Endothelial cell of umbilical vein (primary cell): ENCODE measurements around the gene CMTM4. TPM values are rescaled to one million over a fixed set of nuclear protein-coding genes. Genes with fewer than 3 reads are reported as not detected.

ENCODE experiments used
- BruUV-seq: library from RNA; stranded (reverse); fragments of 400-500 nt; replicated peaks from 2 replicates; lab custom pipeline; 2021; lab: Mats Ljungman, UMichigan
- CTCF ChIA-PET: fragments of 300-600, 350-600 bp; sonication (Branson Sonifier 250); formaldehyde crosslinking; loops from one replicate; lab custom pipeline; 2021; ENCODE audit warnings: antibody characterized with exemption, inconsistent platforms; lab: Charles Lee
- POLR2A ChIA-PET: fragments of 300-600, 350-600 bp; sonication (Branson Sonifier 250); formaldehyde crosslinking; loops from one replicate; lab custom pipeline; 2021; ENCODE audit warnings: antibody characterized with exemption, inconsistent platforms; lab: Charles Lee
- DNase-seq: peaks from one replicate; pipeline ENCODE4 v3.0.0-alpha.2; 2011; ENCODE audit warnings: low read depth, low spot score
- FAIRE-seq: peaks from 2 replicates; lab custom pipeline; 2011; peaks lifted over from hg19 to GRCh38; lab: Jason Lieb, UNC
- H2AFZ ChIP-seq: 2 replicates; pipeline ENCODE4 v1.6.0; 2012; ENCODE audit warnings: low read depth, low read length, control low read depth, inconsistent platforms
- H3K27ac ChIP-seq: 2 replicates; pipeline ENCODE4 v1.5.1; 2011; ENCODE audit warnings: low read depth, mild to moderate bottlenecking, control low read depth, low read length, moderate library complexity; ENCODE audit not compliant: insufficient read depth
- H3K27me3 ChIP-seq, 2 experiments: 2 replicates each; pipeline versions ENCODE4 v1.6.0 to v1.6.1; 2011; ENCODE audit warnings: low read length in 2 of 2, mixed read lengths in 1 of 2; ENCODE audit not compliant: control insufficient read depth in 2 of 2, insufficient read depth in 2 of 2
- H3K36me3 ChIP-seq, 2 experiments: 2 replicates in 1 of 2; 3 replicates in 1 of 2; pipeline ENCODE4 v1.5.1; 2011; ENCODE audit warnings: low read length in 2 of 2, mild to moderate bottlenecking in 1 of 2, moderate library complexity in 1 of 2; ENCODE audit not compliant: control insufficient read depth in 2 of 2, insufficient read depth in 2 of 2; ENCODE audit errors: extremely low read depth in 1 of 2
- H3K4me1 ChIP-seq: 3 replicates; pipeline ENCODE4 v1.5.1; 2011; ENCODE audit warnings: mild to moderate bottlenecking, low read length; ENCODE audit not compliant: control insufficient read depth, insufficient read depth; ENCODE audit errors: extremely low read depth
- H3K4me2 ChIP-seq: 2 replicates; pipeline ENCODE4 v1.6.1; 2011; ENCODE audit warnings: low read length, control low read depth, mixed read lengths; ENCODE audit not compliant: insufficient read depth
- H3K4me3 ChIP-seq, 3 experiments: fragments of 200-600 bp in 1 of 3; sonication (generic), shearing (Covaris generic) in 1 of 3; replicated peaks in 1 of 3; 2 replicates each; pipeline ENCODE4 v1.5.1; 2011 to 2016; ENCODE audit warnings: control low read depth in 3 of 3, low read length in 3 of 3, mild to moderate bottlenecking in 2 of 3, inconsistent platforms in 1 of 3, low read depth in 1 of 3, moderate library complexity in 1 of 3; ENCODE audit not compliant: insufficient read depth in 1 of 3
- H3K79me2 ChIP-seq: 2 replicates; pipeline ENCODE4 v1.6.0; 2012; ENCODE audit warnings: low read length, inconsistent platforms; ENCODE audit not compliant: control insufficient read depth, insufficient read depth
- H3K9ac ChIP-seq: replicated peaks from 2 replicates; pipeline ENCODE3; 2011; ENCODE audit warnings: low read length, control low read depth; ENCODE audit not compliant: insufficient read depth; ENCODE audit errors: extremely low read depth
- H3K9me1 ChIP-seq: replicated peaks from 3 replicates; pipeline ENCODE4 v1.6.0; 2011; ENCODE audit warnings: mild to moderate bottlenecking, low read length; ENCODE audit not compliant: control insufficient read depth, insufficient read depth; ENCODE audit errors: extremely low read depth
- H3K9me3 ChIP-seq: replicated peaks from 2 replicates; pipeline ENCODE4 v1.5.1; 2012; ENCODE audit warnings: low read length, inconsistent platforms; ENCODE audit not compliant: control insufficient read depth, insufficient read depth
- H4K20me1 ChIP-seq: replicated peaks from 2 replicates; pipeline ENCODE3; 2011; ENCODE audit warnings: mild to moderate bottlenecking, low read length; ENCODE audit not compliant: control insufficient read depth, insufficient read depth; ENCODE audit errors: extremely low read depth
- EZH2 ChIP-seq: IDR thresholded peaks from 2 replicates; pipeline ENCODE4 v1.6.1; 2012; ENCODE audit warnings: borderline replicate concordance, low read depth, mild to moderate bottlenecking, moderate library complexity, low read length, inconsistent platforms; ENCODE audit not compliant: severe bottlenecking
- FOS ChIP-seq: IDR thresholded peaks from 2 replicates; pipeline ENCODE4 v1.6.1; 2011; ENCODE audit warnings: mild to moderate bottlenecking, low read length, moderate library complexity, borderline replicate concordance; ENCODE audit not compliant: insufficient read depth
- GATA2 ChIP-seq: IDR thresholded peaks from 2 replicates; pipeline ENCODE4 v1.7.0; 2011; ENCODE audit warnings: low read depth, mild to moderate bottlenecking, moderate library complexity, mixed read lengths, low read length; ENCODE audit not compliant: insufficient read length, insufficient read depth
- JUN ChIP-seq: IDR thresholded peaks from 2 replicates; pipeline ENCODE4 v1.6.1; 2011; ENCODE audit warnings: borderline replicate concordance, low read depth; ENCODE audit not compliant: insufficient read length, insufficient read depth
- MYC ChIP-seq: IDR thresholded peaks from one replicate; pipeline ENCODE4 v1.6.1; 2011; ENCODE audit warnings: mild to moderate bottlenecking, low read depth, low read length
- POLR2A ChIP-seq: IDR thresholded peaks from 2 replicates; pipeline ENCODE4 v1.6.1; 2012; ENCODE audit warnings: low read depth, mild to moderate bottlenecking, control low read depth, low read length
- POLR2AphosphoS5 ChIP-seq: IDR thresholded peaks from 2 replicates; pipeline ENCODE4 v1.6.1; 2012; ENCODE audit warnings: low read depth, mild to moderate bottlenecking, control low read depth, low read length, moderate library complexity; ENCODE audit not compliant: insufficient read depth
- dilution Hi-C: fragments of 300-500 bp; cut with MboI; formaldehyde crosslinking; loops from one replicate; pipeline ENCODE4 v1.15.0; 2019; ENCODE audit warnings: low sequenced_read_pairs; ENCODE audit not compliant: extremely low pct_ligation_motif_present
- intact Hi-C: fragments of 100-400 bp; cut with micrococcal nuclease; formaldehyde crosslinking; loops from one replicate; pipeline ENCODE4 v1.10.0; 2022
- polyA plus RNA-seq, 4 experiments: library from polyadenylated mRNA; depleted of rRNA in 3 of 4; stranded (reverse) in 3 of 4; unstranded in 1 of 4; fragments of >200 nt; gene quantifications; 2 replicates each; pipeline versions ENCODE4 v1.2.1 to v1.2.3, GENCODE V29; 2011 to 2012; ENCODE audit warnings: missing spikeins in 1 of 4
- total RNA-seq: library from RNA; stranded (reverse); gene quantifications from 2 replicates; pipeline ENCODE4 v1.2.3, GENCODE V29; 2021
- TF ChIP-seq, protein P1 (sequence below): IDR thresholded peaks from 2 replicates; pipeline ENCODE4 v1.6.1; 2011; ENCODE audit not compliant: insufficient read depth, insufficient read length
- TF ChIP-seq, protein P2 (sequence below), 2 donors: IDR thresholded peaks; 1 replicate in 1 of 2; 2 replicates in 1 of 2; pipeline ENCODE4 v1.5.1; 2011; ENCODE audit warnings: low read length in 2 of 2, mild to moderate bottlenecking in 2 of 2, moderate library complexity in 2 of 2, control low read depth in 1 of 2, inconsistent platforms in 1 of 2, low read depth in 1 of 2; ENCODE audit not compliant: insufficient read depth in 1 of 2; ENCODE audit errors: extremely low read depth in 1 of 2

Gene CMTM4
- total and polyA plus RNA-seq, 2 donors (not counting 3 experiments of a cell fraction or from before 2014, with no cell fraction given) = 9.0 to 10.7 TPM

DNA sequence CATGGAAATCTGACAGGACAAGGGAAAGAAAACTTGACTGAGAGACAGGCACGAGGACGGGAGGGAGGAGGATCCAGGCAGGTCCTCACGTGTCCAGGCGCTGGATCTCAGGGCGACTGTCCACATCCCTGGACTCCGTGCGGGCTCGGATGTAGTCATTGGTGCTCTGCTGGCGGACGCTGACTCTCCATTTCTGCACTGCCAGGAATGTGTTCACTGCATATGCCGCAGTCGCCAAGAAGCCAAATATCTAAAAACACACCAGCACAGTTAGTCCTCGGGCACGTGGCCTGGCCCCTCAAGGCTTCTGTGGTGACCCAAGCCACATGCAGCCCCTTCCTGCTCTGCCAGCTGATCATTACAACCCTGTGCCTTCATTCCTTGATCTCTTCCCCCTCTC is 74.6 kb downstream of the CMTM4 start:
- Histone ChIP-seq H3K36me3 (no peaks in the 10 kb centered on the region), H3K9ac (no peak overlapping the region), H3K79me2 (no peaks in the 10 kb centered on the region), H3K9me3 (no peaks in the 10 kb centered on the region), H4K20me1 (no peaks in the 10 kb centered on the region), H3K4me2 (no peak overlapping the region), H3K4me3 (no peak overlapping the region), H2AFZ (no peak overlapping the region), H3K27me3 (no peaks in the 10 kb centered on the region), H3K9me1 (no peaks in the 10 kb centered on the region), H3K4me1 (peaks cover 20% of the 10 kb centered on the region), H3K27ac (no peak overlapping the region)
- CTCF ChIA-PET = no interaction called here
- dilution Hi-C loops (no loop called here), intact Hi-C loops (no loop called here)
- FAIRE-seq = no peak
- DNase-seq = no peak
- TF ChIP-seq EZH2 (no peak), POLR2AphosphoS5 (no peak), MYC (no peak), GATA2 (no peak), FOS (no peak), JUN (no peak), POLR2A (no peak)
- TF ChIP-seq, protein P1, sequence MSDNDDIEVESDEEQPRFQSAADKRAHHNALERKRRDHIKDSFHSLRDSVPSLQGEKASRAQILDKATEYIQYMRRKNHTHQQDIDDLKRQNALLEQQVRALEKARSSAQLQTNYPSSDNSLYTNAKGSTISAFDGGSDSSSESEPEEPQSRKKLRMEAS = no peak
- TF ChIP-seq, protein P2, sequence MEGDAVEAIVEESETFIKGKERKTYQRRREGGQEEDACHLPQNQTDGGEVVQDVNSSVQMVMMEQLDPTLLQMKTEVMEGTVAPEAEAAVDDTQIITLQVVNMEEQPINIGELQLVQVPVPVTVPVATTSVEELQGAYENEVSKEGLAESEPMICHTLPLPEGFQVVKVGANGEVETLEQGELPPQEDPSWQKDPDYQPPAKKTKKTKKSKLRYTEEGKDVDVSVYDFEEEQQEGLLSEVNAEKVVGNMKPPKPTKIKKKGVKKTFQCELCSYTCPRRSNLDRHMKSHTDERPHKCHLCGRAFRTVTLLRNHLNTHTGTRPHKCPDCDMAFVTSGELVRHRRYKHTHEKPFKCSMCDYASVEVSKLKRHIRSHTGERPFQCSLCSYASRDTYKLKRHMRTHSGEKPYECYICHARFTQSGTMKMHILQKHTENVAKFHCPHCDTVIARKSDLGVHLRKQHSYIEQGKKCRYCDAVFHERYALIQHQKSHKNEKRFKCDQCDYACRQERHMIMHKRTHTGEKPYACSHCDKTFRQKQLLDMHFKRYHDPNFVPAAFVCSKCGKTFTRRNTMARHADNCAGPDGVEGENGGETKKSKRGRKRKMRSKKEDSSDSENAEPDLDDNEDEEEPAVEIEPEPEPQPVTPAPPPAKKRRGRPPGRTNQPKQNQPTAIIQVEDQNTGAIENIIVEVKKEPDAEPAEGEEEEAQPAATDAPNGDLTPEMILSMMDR (IDR thresholded peaks at IDR 0.05; ENCODE audit: extremely low read depth in 1 of 2, insufficient read depth in 1 of 2, low read depth in 1 of 2, low read length in 2 of 2) = no peak
- POLR2A ChIA-PET = no interaction called here
- no TSS peak for BruUV-seq
